ENCODE data around the gene SLC6A2.

Gene SLC6A2

DNA sequence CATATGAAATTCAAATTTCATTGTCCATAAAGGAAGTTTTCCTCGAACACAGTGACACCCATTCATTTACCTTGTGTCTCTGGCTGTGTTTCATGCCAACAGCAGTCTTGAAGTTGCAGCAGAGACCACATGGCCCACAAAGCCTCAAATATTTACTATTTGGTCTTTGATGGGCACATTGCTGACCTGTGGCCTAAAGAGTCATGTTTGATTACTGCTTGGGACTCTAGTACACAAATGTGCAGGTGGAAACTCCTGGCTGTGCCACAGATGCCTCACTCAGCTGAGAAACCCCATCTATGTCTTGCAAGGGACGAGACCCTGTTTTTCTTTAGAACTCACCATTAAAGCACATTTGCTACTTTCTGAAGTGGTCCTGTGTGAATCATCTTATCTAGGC lies 76.7 kb downstream of the SLC6A2 start:
- Histone ChIP-seq H3K9ac (ENCODE audit: low read length) (no peak overlapping the region), H3K36me3 (replicated peaks; ENCODE audit: insufficient read depth, low read length) (no peaks in the 10 kb centered on the region), H4K20me1 (ENCODE audit: insufficient read depth, low read length) (no peaks in the 10 kb centered on the region), H3K4me3 (ENCODE audit: low read length) (no peak overlapping the region), H2AFZ (ENCODE audit: low read length) (no peak overlapping the region), H3K27ac (ENCODE audit: low read length) (no peak overlapping the region), H3F3A (ENCODE audit: insufficient read depth, low read length) (no peaks in the 10 kb centered on the region), H3K79me2 (ENCODE audit: low read length) (no peaks in the 10 kb centered on the region), H3K27me3 (replicated peaks; ENCODE audit: insufficient read depth, low read length) (no peaks in the 10 kb centered on the region), H3K9me2 (replicated peaks; ENCODE audit: insufficient read depth, low read length) (no peaks in the 10 kb centered on the region), H3K4me1 (ENCODE audit: low read length) (no peaks in the 10 kb centered on the region), H3K4me2 (ENCODE audit: low read depth, low read length) (no peak overlapping the region), H3K9me3 (replicated peaks; ENCODE audit: insufficient read depth, low read length) (no peaks in the 10 kb centered on the region)
- TF ChIP-seq, protein P1, sequence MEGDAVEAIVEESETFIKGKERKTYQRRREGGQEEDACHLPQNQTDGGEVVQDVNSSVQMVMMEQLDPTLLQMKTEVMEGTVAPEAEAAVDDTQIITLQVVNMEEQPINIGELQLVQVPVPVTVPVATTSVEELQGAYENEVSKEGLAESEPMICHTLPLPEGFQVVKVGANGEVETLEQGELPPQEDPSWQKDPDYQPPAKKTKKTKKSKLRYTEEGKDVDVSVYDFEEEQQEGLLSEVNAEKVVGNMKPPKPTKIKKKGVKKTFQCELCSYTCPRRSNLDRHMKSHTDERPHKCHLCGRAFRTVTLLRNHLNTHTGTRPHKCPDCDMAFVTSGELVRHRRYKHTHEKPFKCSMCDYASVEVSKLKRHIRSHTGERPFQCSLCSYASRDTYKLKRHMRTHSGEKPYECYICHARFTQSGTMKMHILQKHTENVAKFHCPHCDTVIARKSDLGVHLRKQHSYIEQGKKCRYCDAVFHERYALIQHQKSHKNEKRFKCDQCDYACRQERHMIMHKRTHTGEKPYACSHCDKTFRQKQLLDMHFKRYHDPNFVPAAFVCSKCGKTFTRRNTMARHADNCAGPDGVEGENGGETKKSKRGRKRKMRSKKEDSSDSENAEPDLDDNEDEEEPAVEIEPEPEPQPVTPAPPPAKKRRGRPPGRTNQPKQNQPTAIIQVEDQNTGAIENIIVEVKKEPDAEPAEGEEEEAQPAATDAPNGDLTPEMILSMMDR (IDR thresholded peaks at IDR 0.05; ENCODE audit: low read length): no peak
- no peak for TF ChIP-seq EZH2phosphoT487 (IDR thresholded peaks at IDR 0.05; ENCODE audit: low read length)
- TF ChIP-seq EZH2 (optimal IDR thresholded peaks at IDR 0.05; ENCODE audit: low read depth, low read length): no peak
- no peak for DNase-seq

DNA sequence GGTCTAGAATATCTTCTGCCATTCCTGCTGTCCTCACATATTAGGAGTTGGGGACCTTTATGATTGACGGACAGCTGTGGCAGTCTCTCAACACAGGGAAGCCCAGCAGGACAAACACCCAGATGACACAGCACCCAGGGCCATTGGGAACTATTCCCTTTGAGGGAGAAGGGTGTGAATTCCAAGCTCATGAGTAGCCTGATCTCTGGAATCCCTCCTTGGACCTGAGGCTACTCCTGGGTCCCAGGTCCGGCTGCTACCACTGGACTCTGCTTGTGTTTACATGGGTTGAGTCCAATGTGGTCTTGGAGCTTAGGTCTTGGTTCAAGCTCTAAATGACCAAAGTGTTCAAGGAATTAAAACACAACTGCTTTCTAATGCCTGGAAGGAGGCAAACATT lies 78.9 kb downstream of the SLC6A2 start:
- Histone ChIP-seq H3K27me3 (replicated peaks; ENCODE audit: insufficient read depth, low read length) (no peaks in the 10 kb centered on the region), H3K9me3 (replicated peaks; ENCODE audit: insufficient read depth, low read length) (no peaks in the 10 kb centered on the region), H3K9me2 (replicated peaks; ENCODE audit: insufficient read depth, low read length) (no peaks in the 10 kb centered on the region), H3K4me1 (ENCODE audit: low read length) (no peaks in the 10 kb centered on the region), H2AFZ (ENCODE audit: low read length) (no peak overlapping the region), H3K9ac (ENCODE audit: low read length) (no peak overlapping the region), H4K20me1 (ENCODE audit: insufficient read depth, low read length) (no peaks in the 10 kb centered on the region), H3K4me2 (ENCODE audit: low read depth, low read length) (no peak overlapping the region), H3K36me3 (replicated peaks; ENCODE audit: insufficient read depth, low read length) (no peaks in the 10 kb centered on the region), H3K79me2 (ENCODE audit: low read length) (no peaks in the 10 kb centered on the region), H3F3A (ENCODE audit: insufficient read depth, low read length) (no peaks in the 10 kb centered on the region), H3K27ac (ENCODE audit: low read length) (no peak overlapping the region), H3K4me3 (ENCODE audit: low read length) (no peak overlapping the region)
- DNase-seq: no peak
- TF ChIP-seq EZH2phosphoT487 (IDR thresholded peaks at IDR 0.05; ENCODE audit: low read length): no peak
- TF ChIP-seq, protein P1 (IDR thresholded peaks at IDR 0.05; ENCODE audit: low read length): no peak
- no peak for TF ChIP-seq EZH2 (optimal IDR thresholded peaks at IDR 0.05; ENCODE audit: low read depth, low read length)

DNA sequence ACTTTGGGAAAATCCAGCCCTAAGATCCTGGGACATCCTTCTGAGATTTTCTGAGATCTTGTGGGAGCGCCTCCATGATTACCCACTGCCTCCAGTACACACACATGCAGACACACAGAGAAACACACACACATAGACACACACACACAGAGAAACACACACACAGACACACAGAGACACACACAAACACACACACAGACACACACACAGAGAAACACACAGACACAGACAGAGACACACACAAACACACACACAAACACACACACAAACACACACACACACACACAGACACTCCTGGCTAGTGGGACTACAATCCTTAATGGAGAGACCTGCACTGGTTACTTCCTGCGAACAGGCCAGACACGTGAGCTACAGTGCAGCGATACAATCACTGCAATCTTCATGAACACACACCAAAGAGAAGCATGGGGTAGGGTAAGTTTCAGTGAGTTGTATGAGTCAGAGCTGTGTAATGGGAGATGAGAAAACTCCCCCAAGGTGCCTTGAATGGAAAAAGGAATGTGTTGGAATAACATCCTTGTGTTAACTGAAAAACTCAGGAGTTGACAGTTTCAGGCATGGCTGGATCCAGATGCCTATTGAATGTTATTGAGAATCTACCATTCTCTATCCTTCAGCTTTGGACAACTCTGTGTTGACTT lies 79.5 kb downstream of the SLC6A2 start:
- H3K9ac ChIP-seq (ENCODE audit: low read length): no peak overlapping the region
- H2AFZ ChIP-seq (ENCODE audit: low read length): no peak overlapping the region
- H3K27me3 ChIP-seq (replicated peaks; ENCODE audit: insufficient read depth, low read length): no peaks in the 10 kb centered on the region
- no peaks in the 10 kb centered on the region for H3K79me2 ChIP-seq (ENCODE audit: low read length)
- no peaks in the 10 kb centered on the region for H4K20me1 ChIP-seq (ENCODE audit: insufficient read depth, low read length)
- H3K4me3 ChIP-seq (ENCODE audit: low read length): no peak overlapping the region
- H3K9me3 ChIP-seq (replicated peaks; ENCODE audit: insufficient read depth, low read length): no peaks in the 10 kb centered on the region
- H3K27ac ChIP-seq (ENCODE audit: low read length): no peak overlapping the region
- no peaks in the 10 kb centered on the region for H3K36me3 ChIP-seq (replicated peaks; ENCODE audit: insufficient read depth, low read length)
- no peaks in the 10 kb centered on the region for H3K9me2 ChIP-seq (replicated peaks; ENCODE audit: insufficient read depth, low read length)
- no peak overlapping the region for H3K4me2 ChIP-seq (ENCODE audit: low read depth, low read length)
- no peak for TF ChIP-seq EZH2 (optimal IDR thresholded peaks at IDR 0.05; ENCODE audit: low read depth, low read length)
- TF ChIP-seq EZH2phosphoT487 (IDR thresholded peaks at IDR 0.05; ENCODE audit: low read length): no peak
- TF ChIP-seq, protein P1 (IDR thresholded peaks at IDR 0.05; ENCODE audit: low read length): no peak
- no peak for DNase-seq
- no peaks in the 10 kb centered on the region for H3F3A ChIP-seq (ENCODE audit: insufficient read depth, low read length)
- H3K4me1 ChIP-seq (ENCODE audit: low read length): no peaks in the 10 kb centered on the region
